GM12878 (cell line): ENCODE results near the gene ENTPD5. TPM values are rescaled to one million over a fixed set of nuclear protein-coding genes. Genes with fewer than 3 reads are reported as not detected.

Experiments used
- ATAC-seq: fragments of 200-7000 bp; cut with Tn5 transposase; 3 replicates; pipeline ENCODE4 v1.9.1; 2020; ENCODE audit warnings: mild to moderate bottlenecking, moderate library complexity
- BruUV-seq: library from RNA; stranded (reverse); fragments of 400-500 nt; replicated peaks from 2 replicates; lab custom pipeline; 2021; lab: Mats Ljungman, UMichigan
- CTCF ChIA-PET: fragments of 300-600 bp; sonication (Branson Sonifier 250); formaldehyde crosslinking; extraction: SDS; loops from one replicate; lab custom pipeline; 2021; ENCODE audit warnings: inconsistent platforms; lab: Yijun Ruan, JAX
- POLR2A ChIA-PET: fragments of 350-600 bp; formaldehyde crosslinking; extraction: SDS; loops from one replicate; lab custom pipeline; 2021; ENCODE audit warnings: inconsistent platforms; lab: Charles Lee
- RAD21 ChIA-PET: fragments of 300-600 bp; sonication (Branson Sonifier 250); formaldehyde crosslinking; loops from one replicate; lab custom pipeline; 2023; ENCODE audit warnings: antibody characterized with exemption; ENCODE audit not compliant: unreplicated experiment; lab: Charles Lee
- SMC1A ChIA-PET: fragments of 300-600 bp; sonication (Branson Sonifier 250); formaldehyde crosslinking; loops from one replicate; lab custom pipeline; 2023; ENCODE audit not compliant: unreplicated experiment, uncharacterized antibody; lab: Charles Lee
- DNase-seq: peaks from one replicate; pipeline ENCODE4 v3.0.0-alpha.2; 2011; ENCODE audit warnings: low read depth, low spot score
- FAIRE-seq: peaks from 3 replicates; lab custom pipeline; 2011; peaks lifted over from hg19 to GRCh38; lab: Jason Lieb, UNC
- H2AFZ ChIP-seq: 2 replicates; pipeline ENCODE4 v1.6.0; 2011; ENCODE audit warnings: low read depth, low read length, control low read depth; ENCODE audit not compliant: control insufficient read depth
- H3K27ac ChIP-seq: 2 replicates; pipeline ENCODE4 v1.5.1; 2011; ENCODE audit warnings: control low read depth; ENCODE audit not compliant: control insufficient read depth, insufficient read depth
- H3K27me3 ChIP-seq, 2 experiments: replicated peaks in 1 of 2; 2 replicates each; pipeline versions ENCODE4 v1.6.0 to v1.6.1; 2011; ENCODE audit warnings: low read length in 1 of 2; ENCODE audit not compliant: control insufficient read depth in 2 of 2, insufficient read depth in 2 of 2
- H3K36me3 ChIP-seq, 2 experiments: 2 replicates each; pipeline ENCODE4 v1.5.1; 2011; ENCODE audit warnings: low read length in 1 of 2; ENCODE audit not compliant: control insufficient read depth in 2 of 2, insufficient read depth in 2 of 2
- H3K4me1 ChIP-seq: 2 replicates; pipeline ENCODE4 v1.6.1; 2011; ENCODE audit warnings: mild to moderate bottlenecking, low read length, moderate library complexity, mixed read lengths; ENCODE audit not compliant: control insufficient read depth, insufficient read depth
- H3K4me2 ChIP-seq: 2 replicates; pipeline ENCODE4 v1.6.0; 2011; ENCODE audit warnings: control low read depth; ENCODE audit not compliant: control insufficient read depth, insufficient read depth
- H3K4me3 ChIP-seq: fragments of 200-600 bp; sonication (generic); 2 replicates; pipeline ENCODE4 v1.5.1; 2016
- H3K79me2 ChIP-seq: 2 replicates; pipeline ENCODE4 v1.6.0; 2011; ENCODE audit warnings: low read length; ENCODE audit not compliant: control insufficient read depth, insufficient read depth
- H3K9ac ChIP-seq: 2 replicates; pipeline ENCODE4 v1.8.0; 2011; ENCODE audit warnings: low read length, control low read depth, mixed read lengths; ENCODE audit not compliant: control insufficient read depth, insufficient read depth
- H3K9me3 ChIP-seq: replicated peaks from 3 replicates; pipeline ENCODE4 v1.5.1; 2011; ENCODE audit warnings: mild to moderate bottlenecking, low read length; ENCODE audit not compliant: control insufficient read depth, insufficient read depth
- H4K20me1 ChIP-seq: 2 replicates; pipeline ENCODE4 v1.6.0; 2011; ENCODE audit not compliant: control insufficient read depth, insufficient read depth
- ATF3 ChIP-seq: IDR thresholded peaks from 2 replicates; pipeline ENCODE4 v1.6.1; 2011; ENCODE audit warnings: low read depth, mild to moderate bottlenecking, low read length, moderate library complexity, borderline replicate concordance; ENCODE audit errors: extremely low read depth
- BMI1 ChIP-seq: fragments of 450-650 bp; IDR thresholded peaks from 2 replicates; pipeline ENCODE4 v1.6.1; 2016; ENCODE audit warnings: mild to moderate bottlenecking, moderate library complexity, borderline replicate concordance
- CEBPB ChIP-seq, 2 experiments: fragments of 150-350 bp in 1 of 2; IDR thresholded peaks; 2 replicates each; pipeline ENCODE4 v1.6.1; 2012 to 2014; ENCODE audit warnings: low read depth in 2 of 2, low read length in 2 of 2, borderline replicate concordance in 1 of 2, inconsistent platforms in 1 of 2
- E2F4 ChIP-seq: IDR thresholded peaks from 2 replicates; pipeline ENCODE4 v1.6.1; 2012; ENCODE audit warnings: low read depth, low read length, improper control_type of control experiment
- E4F1 ChIP-seq: fragments of 450-650 bp; IDR thresholded peaks from 2 replicates; pipeline ENCODE4 v1.6.1; 2018; ENCODE audit warnings: borderline replicate concordance, mild to moderate bottlenecking; ENCODE audit not compliant: partially characterized antibody
- HDAC6 ChIP-seq: fragments of 200-600 bp; sonication (generic); IDR thresholded peaks from one replicate; pipeline ENCODE4 v1.8.0; 2017; ENCODE audit warnings: antibody characterized with exemption; ENCODE audit not compliant: unreplicated experiment
- HDGF ChIP-seq: fragments of 450-650 bp; IDR thresholded peaks from 2 replicates; pipeline ENCODE4 v1.6.1; 2016; ENCODE audit warnings: antibody characterized with exemption
- MXI1 ChIP-seq: fragments of 150-350 bp; IDR thresholded peaks from 2 replicates; pipeline ENCODE4 v1.6.1; 2011; ENCODE audit warnings: low read depth, mild to moderate bottlenecking, inconsistent platforms, low read length, improper control_type of control experiment
- MYB ChIP-seq: fragments of 150-350 bp; IDR thresholded peaks from 2 replicates; pipeline ENCODE4 v1.6.1; 2014; ENCODE audit warnings: mild to moderate bottlenecking, low read depth, low read length, borderline replicate concordance
- NR2C2 ChIP-seq: IDR thresholded peaks from 2 replicates; pipeline ENCODE4 v1.6.1; 2011; ENCODE audit warnings: borderline replicate concordance, low read depth; ENCODE audit not compliant: control insufficient read depth, insufficient read length
- POLR2AphosphoS5 ChIP-seq: IDR thresholded peaks from 2 replicates; pipeline ENCODE4 v1.6.1; 2011; ENCODE audit warnings: mild to moderate bottlenecking, low read length, inconsistent platforms
- SMAD5 ChIP-seq: IDR thresholded peaks from 2 replicates; pipeline ENCODE4 v1.6.1; 2016; ENCODE audit warnings: antibody characterized with exemption, low read depth
- SREBF1 ChIP-seq: IDR thresholded peaks from 2 replicates; pipeline ENCODE4 v1.6.1; 2012; ENCODE audit warnings: mild to moderate bottlenecking, low read length
- SREBF2 ChIP-seq: IDR thresholded peaks from 2 replicates; pipeline ENCODE4 v1.6.1; 2012; ENCODE audit warnings: mild to moderate bottlenecking, low read length
- STAT1 ChIP-seq: fragments of 450-650 bp; conservative IDR thresholded peaks from 2 replicates; pipeline ENCODE4 v1.6.1; 2014; ENCODE audit warnings: antibody characterized with exemption, mild to moderate bottlenecking
- TBL1XR1 ChIP-seq: IDR thresholded peaks from 2 replicates; pipeline ENCODE4 v1.6.1; 2012; ENCODE audit warnings: low read depth, low read length, improper control_type of control experiment
- YY1 ChIP-seq: IDR thresholded peaks from 2 replicates; pipeline ENCODE4 v1.6.1; 2011; ENCODE audit warnings: low read depth, mild to moderate bottlenecking, low read length
- ZNF384 ChIP-seq: IDR thresholded peaks from 2 replicates; pipeline ENCODE4 v1.6.1; 2012; ENCODE audit warnings: low read depth, mild to moderate bottlenecking, low read length, improper control_type of control experiment, borderline replicate concordance
- ZNF592 ChIP-seq: fragments of 450-650 bp; IDR thresholded peaks from 2 replicates; pipeline ENCODE4 v1.6.1; 2017; ENCODE audit warnings: mild to moderate bottlenecking, moderate library complexity
- in situ Hi-C: fragments of 300-500 bp; cut with MboI; formaldehyde crosslinking; loops from 9 replicates; pipeline ENCODE4 v1.14.3; 2018; ENCODE audit warnings: mixed read lengths
- intact Hi-C: fragments of 100-400 bp; cut with micrococcal nuclease; formaldehyde crosslinking; loops from one replicate; pipeline ENCODE4 v1.14.2; 2022; ENCODE audit not compliant: unreplicated experiment
- polyA plus RNA-seq, 11 experiments: library from polyadenylated mRNA; depleted of rRNA in 4 of 11; unstranded in 6 of 11; stranded (reverse) in 5 of 11; fragments of >200 nt; fragmentation: Nextera tagmentation in 4 of 11; fragmentation: Illumina TruSeq in 1 of 11; extraction: Ambion mirVana in 4 of 11; extraction: Trizol in 1 of 11; gene quantifications; 1 replicate in 1 of 11; 2 replicates in 10 of 11; pipeline versions ENCODE4 v1.2.1 to v1.2.3, GENCODE V29; 2011 to 2016; ENCODE audit warnings: inconsistent platforms in 2 of 11, missing spikeins in 2 of 11, low read depth in 1 of 11
- total RNA-seq, 4 experiments: library from RNA; depleted of rRNA in 3 of 4; stranded (reverse); fragments of >200 nt in 3 of 4; fragmentation: Illumina TruSeq in 1 of 4; extraction: Trizol in 1 of 4; gene quantifications; 2 replicates each; pipeline versions ENCODE4 v1.2.1 to v1.2.3, GENCODE V29; 2013 to 2021

The ENTPD5 gene
- total and polyA plus RNA-seq, 10 of the 15 experiments (the other 5 are each of a cell fraction or from before 2014, with no cell fraction given) = 2.4 to 9.9 (median 7.6) TPM

GRCh38 chr14:74064426-74064825, 45.3 kb upstream of the ENTPD5 start:
- CTCF ChIA-PET = no interaction called here
- H3K4me3 ChIP-seq = no peak overlapping the region
- FAIRE-seq = no peak
- no peaks in the 10 kb centered on the region for H3K79me2 ChIP-seq
- SMC1A ChIA-PET = interaction anchor here (0.8 kb wide), 1 partner anchor 9 kb away, joined by 3 read pairs; no protein-coding TSS in a partner anchor
- H3K4me1 ChIP-seq = no peaks in the 10 kb centered on the region
- H3K27me3 ChIP-seq = no peaks in the 10 kb centered on the region
- in situ Hi-C loops (no loop called here), intact Hi-C loops (no loop called here)
- POLR2A ChIA-PET = no interaction called here
- no peak for ATAC-seq
- H3K9ac ChIP-seq = no peak overlapping the region
- no peak overlapping the region for H3K4me2 ChIP-seq
- DNase-seq = no peak
- BruUV-seq = no TSS peak
- no peaks in the 10 kb centered on the region for H4K20me1 ChIP-seq
- no peaks in the 10 kb centered on the region for H3K9me3 ChIP-seq
- no peaks in the 10 kb centered on the region; a peak in 1 of 4 replicates for H3K36me3 ChIP-seq
- H2AFZ ChIP-seq = no peak overlapping the region
- RAD21 ChIA-PET = no interaction called here
- no peak overlapping the region for H3K27ac ChIP-seq
- TF ChIP-seq NR2C2 (no peak), CEBPB (IDR thresholded peaks at IDR 0.05; ENCODE audit: borderline replicate concordance in 1 of 2, low read depth in 2 of 2, low read length in 2 of 2) (no peak), MYB (no peak), MXI1 (no peak), HDGF (no peak), ATF3 (no peak), POLR2AphosphoS5 (no peak), YY1 (no peak), SREBF1 (no peak), SREBF2 (no peak), BMI1 (no peak), E2F4 (no peak), E4F1 (no peak), TBL1XR1 (no peak), HDAC6 (no peak), ZNF592 (no peak), SMAD5 (no peak), STAT1 (no peak), ZNF384 (no peak)
